ENCODE results near the gene POLR2H. TPM values are rescaled to one million over a fixed set of nuclear protein-coding genes. Genes with fewer than 3 reads are reported as not detected.

POLR2H gene
- total RNA-seq, 1 donor from 2014 or later: 87.8 TPM

DNA sequence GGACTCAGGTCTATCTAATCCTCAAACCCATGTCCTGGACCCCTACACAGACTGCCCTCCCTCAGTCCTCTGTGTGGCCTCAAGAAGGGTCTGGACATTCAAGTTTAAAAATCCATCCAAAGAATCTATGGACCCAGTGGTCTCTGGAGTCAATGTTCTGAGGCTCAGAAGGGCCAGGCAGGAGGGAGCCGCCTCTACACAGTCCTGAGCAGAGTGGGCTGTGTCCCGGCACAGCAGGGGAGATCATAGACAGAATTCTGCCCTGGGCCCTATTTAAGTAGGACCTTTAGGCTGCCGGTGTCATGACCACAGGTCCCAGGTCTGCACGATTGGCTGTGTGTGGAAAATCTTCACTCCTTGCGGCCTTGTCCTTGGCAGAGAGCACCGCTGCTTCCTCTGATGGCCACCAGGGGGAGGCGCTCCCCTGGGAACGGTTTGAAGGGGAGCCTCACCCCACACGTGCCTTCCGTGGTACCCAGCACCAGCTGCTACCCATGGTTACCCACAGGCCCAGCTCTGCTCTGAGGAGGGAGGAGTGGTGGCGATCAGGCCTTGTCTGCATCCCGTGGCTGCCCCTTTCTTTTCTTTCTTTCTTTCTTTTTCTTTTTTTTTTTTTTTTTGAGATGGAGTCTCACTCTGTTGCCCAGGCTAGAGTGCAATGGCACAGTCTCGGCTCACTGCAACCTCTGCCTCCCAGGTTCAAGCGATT lies 56.3 kb downstream of the POLR2H start:
- H3K4me1 Mint-ChIP-seq (ENCODE audit: unreplicated experiment): no peaks in the 10 kb centered on the region
- TF ChIP-seq, protein P1, sequence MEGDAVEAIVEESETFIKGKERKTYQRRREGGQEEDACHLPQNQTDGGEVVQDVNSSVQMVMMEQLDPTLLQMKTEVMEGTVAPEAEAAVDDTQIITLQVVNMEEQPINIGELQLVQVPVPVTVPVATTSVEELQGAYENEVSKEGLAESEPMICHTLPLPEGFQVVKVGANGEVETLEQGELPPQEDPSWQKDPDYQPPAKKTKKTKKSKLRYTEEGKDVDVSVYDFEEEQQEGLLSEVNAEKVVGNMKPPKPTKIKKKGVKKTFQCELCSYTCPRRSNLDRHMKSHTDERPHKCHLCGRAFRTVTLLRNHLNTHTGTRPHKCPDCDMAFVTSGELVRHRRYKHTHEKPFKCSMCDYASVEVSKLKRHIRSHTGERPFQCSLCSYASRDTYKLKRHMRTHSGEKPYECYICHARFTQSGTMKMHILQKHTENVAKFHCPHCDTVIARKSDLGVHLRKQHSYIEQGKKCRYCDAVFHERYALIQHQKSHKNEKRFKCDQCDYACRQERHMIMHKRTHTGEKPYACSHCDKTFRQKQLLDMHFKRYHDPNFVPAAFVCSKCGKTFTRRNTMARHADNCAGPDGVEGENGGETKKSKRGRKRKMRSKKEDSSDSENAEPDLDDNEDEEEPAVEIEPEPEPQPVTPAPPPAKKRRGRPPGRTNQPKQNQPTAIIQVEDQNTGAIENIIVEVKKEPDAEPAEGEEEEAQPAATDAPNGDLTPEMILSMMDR (conservative IDR thresholded peaks at IDR 0.05): peak; percentile 89
- no peak overlapping the region for H3K27ac Mint-ChIP-seq
- H3K4me3 Mint-ChIP-seq: no peak overlapping the region
- H3K27me3 Mint-ChIP-seq: no peaks in the 10 kb centered on the region
- no peaks in the 10 kb centered on the region for H3K36me3 Mint-ChIP-seq
- DNase-seq (ENCODE audit: extremely low spot score, unreplicated experiment): peak; percentile 77
- H3K9me3 Mint-ChIP-seq: no peaks in the 10 kb centered on the region

Other genes with a start within 250 kb of the POLR2H start
- 43.9 and 48.5 TPM in 2 replicates for gene EIF2B5, start 226.4 kb upstream of the POLR2H start, total RNA-seq (ENCODE audit: low replicate concordance)
- gene DVL3, start 206.3 kb upstream of the POLR2H start, total RNA-seq (ENCODE audit: low replicate concordance): 70.8 and 84.8 TPM in 2 replicates
- gene AP2M1, start 186.9 kb upstream of the POLR2H start, total RNA-seq (ENCODE audit: low replicate concordance): 249 and 298 TPM in 2 replicates
- 72.3 and 74.3 TPM in 2 replicates for gene ABCF3, start 175.5 kb upstream of the POLR2H start, total RNA-seq (ENCODE audit: low replicate concordance)
- gene VWA5B2, start 132.1 kb upstream of the POLR2H start, total RNA-seq (ENCODE audit: low replicate concordance): 23.7 and 38.7 TPM in 2 replicates
- 55.7 and 55.8 TPM in 2 replicates for gene ALG3, start 112.7 kb upstream of the POLR2H start, total RNA-seq (ENCODE audit: low replicate concordance)
- 6.4 and 10.2 TPM in 2 replicates for gene EEF1AKMT4, start 112.0 kb upstream of the POLR2H start, total RNA-seq (ENCODE audit: low replicate concordance)
- gene CAMK2N2, start 100.2 kb upstream of the POLR2H start, total RNA-seq (ENCODE audit: low replicate concordance): 1.9 TPM in 2 replicates
- gene ECE2, start 85.7 kb upstream of the POLR2H start, total RNA-seq (ENCODE audit: low replicate concordance): not detected in 2 replicates
- 226 and 255 TPM in 2 replicates for gene PSMD2, start 62.5 kb upstream of the POLR2H start, total RNA-seq (ENCODE audit: low replicate concordance)
- 371 and 432 TPM in 2 replicates for gene EIF4G1, start 47.1 kb upstream of the POLR2H start, total RNA-seq (ENCODE audit: low replicate concordance)
- 13.2 and 18.3 TPM in 2 replicates for gene FAM131A, start 24.1 kb upstream of the POLR2H start, total RNA-seq (ENCODE audit: low replicate concordance)
- gene CLCN2, start 105 bp upstream of the POLR2H start, total RNA-seq (ENCODE audit: low replicate concordance): 10.8 and 24.9 TPM in 2 replicates
- 0.41 and 0.52 TPM in 2 replicates for gene THPO, start 16.5 kb downstream of the POLR2H start, total RNA-seq (ENCODE audit: low replicate concordance)
- gene CHRD, start 18.3 kb downstream of the POLR2H start, total RNA-seq (ENCODE audit: low replicate concordance): 6.4 and 35.5 TPM in 2 replicates
- gene EPHB3, start 200.1 kb downstream of the POLR2H start, total RNA-seq (ENCODE audit: low replicate concordance): 57.7 and 65.0 TPM in 2 replicates